ENCODE results near the gene ITM2B. TPM values are rescaled to one million over a fixed set of nuclear protein-coding genes. Genes with fewer than 3 reads are reported as not detected.
"Not testable (repeated sequence)": the region's sequence is repeated elsewhere in the genome, so short reads cannot be mapped to it uniquely, and the experiment has no call there.

The ITM2B gene
- total and polyA plus RNA-seq, 12 donors, result 229 to 1,235 (median 697) TPM

DNA sequence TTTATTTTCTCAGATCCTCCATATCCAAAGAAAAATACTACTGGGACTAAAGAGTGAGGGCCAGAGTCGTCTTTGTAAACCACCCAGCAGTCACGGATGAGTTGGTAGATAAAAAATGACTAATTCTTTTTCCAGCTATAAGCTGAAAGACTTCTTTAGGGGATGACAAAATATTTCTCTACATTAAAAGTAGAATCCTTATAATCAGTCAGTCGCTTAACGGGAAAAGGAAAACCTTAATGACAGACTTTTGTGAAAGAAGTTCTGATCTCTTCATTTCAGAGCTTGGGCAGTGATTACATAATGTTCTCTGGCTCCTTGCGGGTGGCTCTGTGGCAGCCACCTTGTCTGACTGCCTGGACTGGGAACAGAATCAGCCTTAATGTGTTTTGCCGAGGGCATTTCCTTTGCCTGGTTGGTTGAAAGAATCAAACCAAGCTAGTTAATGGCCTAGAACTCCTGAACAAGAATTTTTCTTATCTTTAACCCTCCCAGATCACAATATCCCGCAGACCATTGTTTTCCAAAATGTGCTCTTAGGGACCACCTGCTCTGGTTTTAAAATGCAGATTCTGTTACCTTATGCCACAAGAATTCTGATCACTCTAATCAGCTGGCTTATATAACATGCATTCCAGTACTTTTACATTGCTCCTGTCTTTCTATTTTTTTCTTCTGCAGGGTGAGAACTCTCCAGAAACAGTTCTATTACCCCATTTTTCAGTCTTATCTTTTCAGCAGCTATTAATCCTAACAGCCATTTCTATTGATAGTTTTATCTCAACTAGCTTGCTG is 2.5 kb downstream of the ITM2B start:
- WGBS, 4 donors, result 2 to 9% (median 6%) methylated on average over 7 of the region's 7 CpGs
- peak overlapping the region; percentile 80 to 100 (median 99) for H3K27ac ChIP-seq
- no peaks in the 10 kb centered on the region for H3K36me3 ChIP-seq (replicated peaks in 1 of 2)
- peak; percentile 39 to 79 (median 45) for DNase-seq
- peak overlapping the region in 3 of 4 donors; percentile 13 to 100 (median 97) for H3K4me3 ChIP-seq
- no peaks in the 10 kb centered on the region for H3K27me3 ChIP-seq
- H3K4me1 ChIP-seq (replicated peaks in 1 of 2), result peaks cover 50 to 70% of the 10 kb centered on the region in 2 donors
- TF ChIP-seq, protein P1, sequence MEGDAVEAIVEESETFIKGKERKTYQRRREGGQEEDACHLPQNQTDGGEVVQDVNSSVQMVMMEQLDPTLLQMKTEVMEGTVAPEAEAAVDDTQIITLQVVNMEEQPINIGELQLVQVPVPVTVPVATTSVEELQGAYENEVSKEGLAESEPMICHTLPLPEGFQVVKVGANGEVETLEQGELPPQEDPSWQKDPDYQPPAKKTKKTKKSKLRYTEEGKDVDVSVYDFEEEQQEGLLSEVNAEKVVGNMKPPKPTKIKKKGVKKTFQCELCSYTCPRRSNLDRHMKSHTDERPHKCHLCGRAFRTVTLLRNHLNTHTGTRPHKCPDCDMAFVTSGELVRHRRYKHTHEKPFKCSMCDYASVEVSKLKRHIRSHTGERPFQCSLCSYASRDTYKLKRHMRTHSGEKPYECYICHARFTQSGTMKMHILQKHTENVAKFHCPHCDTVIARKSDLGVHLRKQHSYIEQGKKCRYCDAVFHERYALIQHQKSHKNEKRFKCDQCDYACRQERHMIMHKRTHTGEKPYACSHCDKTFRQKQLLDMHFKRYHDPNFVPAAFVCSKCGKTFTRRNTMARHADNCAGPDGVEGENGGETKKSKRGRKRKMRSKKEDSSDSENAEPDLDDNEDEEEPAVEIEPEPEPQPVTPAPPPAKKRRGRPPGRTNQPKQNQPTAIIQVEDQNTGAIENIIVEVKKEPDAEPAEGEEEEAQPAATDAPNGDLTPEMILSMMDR (IDR thresholded peaks at IDR 0.05), result no peak
- peak; percentile 73 to 75 for TF ChIP-seq POLR2A (IDR thresholded peaks at IDR 0.05)
- H3K9me3 ChIP-seq (replicated peaks in 1 of 3), result no peaks in the 10 kb centered on the region
- intact Hi-C loops (cut with DNase I), result loop anchor here in 1 of 2 donors (10.0 kb wide), 1 partner anchor 111 kb away; no protein-coding TSS in a partner anchor

DNA sequence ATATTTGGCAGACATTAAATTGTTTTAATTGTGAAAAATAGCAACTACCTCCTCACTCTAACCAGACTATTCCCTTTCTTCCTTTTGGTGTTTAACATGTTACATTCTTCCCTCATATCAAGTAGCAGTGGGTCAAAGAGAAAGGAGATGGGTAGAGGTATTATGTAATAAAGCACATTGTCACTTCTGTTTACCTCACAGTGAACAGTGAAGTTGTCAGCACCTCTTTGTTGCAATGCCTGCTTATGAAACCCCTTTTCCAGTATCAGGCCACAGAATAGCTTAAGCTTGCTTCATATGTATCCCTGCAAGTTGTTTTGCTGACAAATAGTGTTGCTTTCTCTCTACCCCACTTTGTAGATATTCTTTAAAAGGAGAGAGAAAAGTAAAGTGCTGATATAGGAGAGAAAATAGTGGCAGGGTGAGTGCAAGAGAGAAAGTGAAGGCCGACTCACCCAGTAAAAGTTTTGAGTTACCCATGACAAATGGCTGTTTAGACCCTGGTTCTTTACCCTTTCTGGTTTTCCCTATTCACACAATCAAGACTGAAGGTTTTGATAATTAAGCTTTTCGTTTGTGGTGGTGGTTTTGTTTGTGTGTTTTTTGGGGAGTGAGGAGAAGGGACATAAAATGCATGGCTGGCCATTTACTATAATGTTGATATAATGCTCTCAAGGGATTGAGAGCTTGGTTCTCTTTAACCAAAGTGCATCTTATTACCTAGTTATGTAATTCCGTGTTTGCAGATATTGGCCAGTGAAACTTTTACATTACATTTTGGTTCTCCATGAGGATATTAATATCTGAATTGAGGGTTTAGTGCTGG is 3.7 kb downstream of the ITM2B start:
- peak in 1 of 7 donors; percentile 38 for DNase-seq
- Histone ChIP-seq H3K9me3 (replicated peaks in 1 of 3) (no peaks in the 10 kb centered on the region), H3K27me3 (no peaks in the 10 kb centered on the region), H3K27ac (peak overlapping the region; percentile 26 to 100 (median 99)), H3K4me1 (replicated peaks in 1 of 2) (peaks cover 41 to 71% of the 10 kb centered on the region in 2 donors), H3K4me3 (peak overlapping the region in 2 of 4 donors; percentile 3 to 100), H3K36me3 (replicated peaks in 1 of 2) (peaks cover 0 to 4% of the 10 kb centered on the region in 2 donors)
- 15 to 21% (median 15%) methylated on average over 3 of the region's 3 CpGs for WGBS, 4 donors
- TF ChIP-seq POLR2A (IDR thresholded peaks at IDR 0.05), result no peak
- TF ChIP-seq, protein P1 (IDR thresholded peaks at IDR 0.05), result no peak
- intact Hi-C loops (cut with DNase I), result loop anchor here in 1 of 2 donors (10.0 kb wide), 1 partner anchor 112 kb away; no protein-coding TSS in a partner anchor

DNA sequence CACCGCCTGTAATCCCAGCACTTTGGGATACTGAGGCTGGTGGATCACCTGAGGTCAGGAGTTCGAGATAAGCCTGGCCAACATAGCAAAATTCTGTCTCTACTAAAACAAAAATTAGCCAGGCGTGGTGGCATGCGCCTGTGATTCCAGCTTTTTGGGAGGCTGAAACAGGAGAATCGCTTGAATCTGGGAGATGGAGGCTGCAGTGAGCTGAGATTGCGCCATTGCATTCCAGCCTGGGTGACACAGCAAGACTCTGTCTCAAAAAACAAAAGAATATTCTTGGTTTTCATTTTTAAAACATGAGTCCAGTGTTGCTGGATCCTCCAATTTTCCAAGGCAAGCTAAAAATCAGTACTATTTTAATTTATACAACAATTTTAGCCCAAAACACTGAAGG is 6.4 kb downstream of the ITM2B start:
- intact Hi-C loops (cut with DNase I), result loop anchor here in 1 of 2 donors (10.0 kb wide), 1 partner anchor 115 kb away; no protein-coding TSS in a partner anchor
- not testable (repeated sequence) for H3K36me3 ChIP-seq (replicated peaks in 1 of 2); DNase-seq; H3K27me3 ChIP-seq; H3K9me3 ChIP-seq (replicated peaks in 1 of 3)
- 95 to 98% (median 96%) methylated on average over 6 of the region's 6 CpGs for WGBS, 4 donors
- H3K27ac ChIP-seq, result peak overlapping the region in 1 of 5 donors; percentile 18
- H3K4me1 ChIP-seq (replicated peaks in 1 of 2), result peaks cover 31 to 86% of the 10 kb centered on the region in 2 donors
- H3K4me3 ChIP-seq, result peak overlapping the region in 1 of 4 donors; percentile 22

DNA sequence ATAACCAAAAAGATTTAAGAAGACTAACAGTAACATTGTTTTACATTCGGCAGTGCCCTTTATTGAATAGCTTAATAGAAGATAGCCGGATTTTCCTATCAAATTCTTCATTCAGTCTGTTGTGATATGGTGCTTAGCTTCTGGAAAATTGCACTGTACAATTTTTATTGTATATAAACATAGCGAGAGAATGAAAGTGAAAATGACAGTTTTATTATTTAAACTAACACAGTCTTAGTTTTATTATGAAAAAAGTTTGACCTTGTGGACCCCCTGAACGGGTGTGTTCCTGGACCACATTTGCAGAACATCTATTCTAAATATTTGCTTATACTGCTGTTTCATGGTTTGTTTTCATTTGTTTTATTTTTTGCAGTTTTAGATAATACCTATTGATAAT is 8.6 kb downstream of the ITM2B start:
- peaks cover 20 to 95% of the 10 kb centered on the region in 2 donors for H3K4me1 ChIP-seq (replicated peaks in 1 of 2)
- 64 to 67% (median 65%) methylated on average over 4 of the region's 4 CpGs for WGBS, 4 donors
- intact Hi-C loops (cut with DNase I), result loop anchor here in 1 of 2 donors (10.0 kb wide), 1 partner anchor 53 kb away; no protein-coding TSS in a partner anchor

More for the DNA sequence above, 8.6 kb downstream of the ITM2B start:
- no peak for DNase-seq
- no peaks in the 10 kb centered on the region for H3K27me3 ChIP-seq
- no peak overlapping the region for H3K4me3 ChIP-seq
- H3K36me3 ChIP-seq (replicated peaks in 1 of 2), result peaks cover 0 to 4% of the 10 kb centered on the region in 2 donors
- TF ChIP-seq, protein P1 (IDR thresholded peaks at IDR 0.05), result no peak
- TF ChIP-seq POLR2A (IDR thresholded peaks at IDR 0.05), result no peak
- no peaks in the 10 kb centered on the region for H3K9me3 ChIP-seq (replicated peaks in 1 of 3)
- no peak overlapping the region for H3K27ac ChIP-seq

Measured in adrenal gland (tissue), 12 donors.